T-helper 22 cell (primary cell): ENCODE data around the gene ECHDC3.
"Not testable (repeated sequence)": the region's sequence is repeated elsewhere in the genome, so short reads cannot be mapped to it uniquely, and the experiment has no call there.

Experiments
- DNase-seq: peaks from one replicate; pipeline ENCODE4 v3.0.0-alpha.2; 2020; ENCODE audit warnings: low read depth

Gene ECHDC3

GRCh38 chr10:11716686-11717085, 25.5 kb upstream of the ECHDC3 start:
- DNase-seq, result no peak

- no peak for DNase-seq
Observed at GRCh38 chr10:11719496-11720259, 22.5 kb upstream of the ECHDC3 start.

DNA sequence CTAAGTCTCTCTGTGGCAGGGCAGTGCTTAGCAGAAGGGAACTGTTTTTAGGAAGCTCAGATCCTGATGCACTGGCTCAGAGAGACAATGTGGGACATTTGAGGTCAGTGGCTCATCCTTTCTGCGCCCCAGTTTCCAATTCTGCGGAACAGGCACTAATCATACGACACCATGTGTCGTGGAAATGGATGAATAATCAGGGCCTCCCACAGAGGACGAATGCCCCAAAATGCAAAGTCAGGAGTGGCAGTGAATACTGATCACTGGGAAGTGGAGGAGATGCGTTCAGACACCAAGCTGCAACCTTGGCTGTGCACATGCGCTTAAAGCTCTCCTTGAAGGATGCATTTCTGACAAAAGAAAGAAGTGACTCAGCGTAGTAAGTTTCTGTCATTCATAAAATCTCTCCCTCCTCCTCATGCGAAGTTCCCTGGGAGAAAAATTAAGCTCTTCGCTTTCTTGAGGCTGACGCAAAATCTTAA, 21.9 kb upstream of the ECHDC3 start:
- DNase-seq, result no peak

- DNase-seq, result no peak
Observed at GRCh38 chr10:11721806-11722205, 20.4 kb upstream of the ECHDC3 start.

- DNase-seq, result no peak
Observed at GRCh38 chr10:11723359-11723758, 18.8 kb upstream of the ECHDC3 start.

- no peak for DNase-seq
Observed at GRCh38 chr10:11724938-11725776, 17.0 kb upstream of the ECHDC3 start.

GRCh38 chr10:11725912-11726311, 16.3 kb upstream of the ECHDC3 start:
- no peak for DNase-seq

DNA sequence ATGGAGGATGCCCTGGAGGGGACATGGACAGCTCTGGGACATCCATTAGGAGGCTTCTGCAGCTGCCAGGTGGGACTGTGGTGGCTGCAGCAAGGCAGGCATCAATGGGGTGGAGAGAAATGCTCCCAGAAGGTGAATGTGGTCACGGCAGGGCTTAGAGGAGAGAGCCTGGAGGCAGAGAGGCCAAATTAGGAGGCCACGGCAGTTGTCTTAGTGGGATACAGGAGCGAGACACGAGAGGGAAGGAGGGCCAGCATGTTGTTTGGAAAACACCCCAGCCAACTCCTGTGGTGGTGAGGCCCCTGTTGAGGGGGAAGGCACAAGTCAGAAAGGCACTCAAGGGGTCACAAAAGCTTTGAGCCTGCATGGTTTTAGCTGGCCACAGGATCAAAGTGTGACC, 14.6 kb upstream of the ECHDC3 start:
- no peak for DNase-seq

- DNase-seq, result no peak
Observed at GRCh38 chr10:11728353-11728752, 13.8 kb upstream of the ECHDC3 start.

DNA sequence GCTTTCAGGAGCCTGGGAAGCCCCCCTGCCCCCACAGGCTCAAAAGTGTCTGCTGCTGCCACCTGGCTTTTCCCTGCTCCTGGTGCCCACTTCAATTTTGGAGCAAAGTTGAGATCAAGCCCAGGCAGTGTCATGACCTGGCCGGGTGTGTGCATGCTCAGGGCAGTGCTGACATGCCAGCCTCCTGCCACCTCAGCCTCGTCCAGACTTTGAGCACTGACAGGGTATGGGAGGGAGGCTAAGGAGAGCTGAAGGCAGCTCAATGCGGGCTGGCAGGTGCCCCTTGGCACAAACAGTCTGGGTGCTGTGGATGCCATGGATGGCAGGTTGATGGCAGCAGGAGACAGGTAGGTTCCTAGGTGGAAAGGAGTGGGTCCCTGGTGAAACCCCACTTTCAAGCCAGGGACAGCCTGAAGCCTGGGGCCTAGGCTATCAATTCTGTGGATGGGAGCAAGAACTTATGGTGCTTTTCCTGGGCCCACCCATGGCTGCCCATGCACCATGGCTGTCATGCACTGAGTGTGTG, 12.3 kb upstream of the ECHDC3 start:
- DNase-seq, result no peak

- no peak for DNase-seq
Observed at GRCh38 chr10:11730779-11731178, 11.4 kb upstream of the ECHDC3 start.

DNA sequence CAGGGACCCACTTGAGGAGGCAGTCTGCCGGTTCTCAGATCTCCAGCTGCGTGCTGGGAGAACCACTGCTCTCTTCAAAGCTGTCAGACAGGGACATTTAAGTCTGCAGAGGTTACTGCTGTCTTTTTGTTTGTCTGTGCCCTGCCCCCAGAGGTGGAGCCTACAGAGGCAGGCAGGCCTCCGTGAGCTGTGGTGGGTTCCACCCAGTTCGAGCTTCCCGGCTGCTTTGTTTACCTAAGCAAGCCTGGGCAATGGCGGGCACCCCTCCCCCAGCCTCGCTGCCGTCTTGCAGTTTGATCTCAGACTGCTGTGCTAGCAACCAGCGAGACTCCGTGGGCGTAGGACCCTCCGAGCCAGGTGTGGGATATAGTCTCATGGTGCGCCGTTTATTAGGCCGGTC, 5.4 kb upstream of the ECHDC3 start:
- not testable (repeated sequence) for DNase-seq

- DNase-seq, result not testable (repeated sequence)
Observed at GRCh38 chr10:11737258-11738032, 4.7 kb upstream of the ECHDC3 start.

DNA sequence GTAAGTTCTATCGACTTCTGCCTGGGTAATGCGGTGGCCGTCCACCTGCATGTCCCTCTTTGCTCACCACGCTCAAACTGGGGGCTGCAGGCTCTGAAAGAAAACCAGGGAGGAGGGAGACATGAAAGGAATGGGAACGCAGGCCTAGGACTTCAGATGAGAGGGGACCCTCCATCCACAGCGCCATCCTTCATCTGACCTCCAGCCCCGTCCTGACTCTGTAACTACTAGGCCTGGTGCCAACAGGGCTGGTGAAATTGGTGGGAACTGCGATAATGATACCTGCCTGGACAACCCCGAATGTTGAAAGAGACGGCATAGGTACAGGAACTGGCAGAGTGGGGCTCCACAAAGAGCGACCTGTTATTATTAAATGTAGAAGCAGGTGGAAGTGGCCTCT, 1.3 kb upstream of the ECHDC3 start:
- no peak for DNase-seq

DNA sequence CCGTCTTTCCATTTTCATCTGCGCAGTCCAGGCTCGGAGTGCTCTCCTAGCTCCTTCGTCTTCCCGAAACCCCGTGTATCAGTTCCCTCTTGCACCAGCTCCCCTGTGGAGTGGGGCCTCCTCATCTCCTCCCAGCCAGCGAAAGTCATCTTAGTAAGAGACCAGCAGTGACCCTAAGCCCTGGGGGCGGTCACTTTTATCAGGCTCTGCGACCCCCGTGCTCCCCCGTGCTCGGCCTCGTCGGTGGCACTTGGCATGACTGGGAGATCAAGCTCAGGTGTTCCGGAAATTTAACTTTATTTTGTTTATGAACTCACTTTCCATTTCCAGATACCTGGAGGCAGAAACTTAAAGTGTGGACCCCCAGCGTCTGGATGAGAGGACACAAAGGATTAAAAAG, 574 bp upstream of the ECHDC3 start:
- no peak for DNase-seq

- no peak for DNase-seq
Observed at GRCh38 chr10:11742779-11743298, 657 bp downstream of the ECHDC3 start.

DNA sequence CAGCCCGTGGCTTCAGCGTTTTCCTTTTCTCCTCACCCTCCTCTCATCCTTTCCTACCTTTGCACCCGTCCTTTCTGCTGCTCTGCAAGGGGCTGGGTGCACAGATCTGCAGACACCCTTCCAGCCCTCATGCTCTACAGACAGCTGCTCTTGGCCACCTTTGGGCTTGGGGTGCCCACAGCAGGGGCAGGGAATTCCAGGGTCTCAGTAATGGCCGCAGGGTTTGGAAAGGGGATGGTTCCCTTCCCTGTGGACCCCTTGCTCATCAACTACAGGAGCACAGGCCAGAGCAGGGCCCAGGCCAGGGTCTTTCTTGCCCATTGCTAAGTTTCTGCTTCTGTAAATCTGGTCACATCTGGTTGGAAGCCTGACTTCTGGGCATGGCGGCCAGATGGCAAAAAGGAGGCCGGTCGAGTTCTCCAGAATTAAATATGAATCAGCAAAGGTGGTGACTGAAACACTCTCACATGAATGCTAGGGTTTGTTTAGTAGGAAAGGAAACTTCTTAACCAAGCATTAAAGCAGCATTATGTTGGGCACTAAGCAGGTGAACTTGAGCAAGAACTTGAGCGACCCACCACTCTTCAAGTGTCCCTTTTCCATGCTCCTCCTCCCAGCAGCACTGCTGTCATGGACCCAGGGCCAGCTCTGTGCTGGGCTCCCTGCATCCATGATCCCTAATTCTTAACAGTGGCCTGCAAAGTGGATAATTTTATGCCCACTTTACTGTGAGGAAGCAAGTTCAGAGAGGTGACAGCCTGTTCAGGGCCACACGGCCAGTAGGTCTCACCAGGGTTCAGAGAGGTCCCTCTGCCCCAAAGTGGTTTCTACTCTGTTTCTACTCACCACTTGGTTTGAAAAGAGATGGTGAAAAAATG, 1.5 kb downstream of the ECHDC3 start:
- no peak for DNase-seq

DNA sequence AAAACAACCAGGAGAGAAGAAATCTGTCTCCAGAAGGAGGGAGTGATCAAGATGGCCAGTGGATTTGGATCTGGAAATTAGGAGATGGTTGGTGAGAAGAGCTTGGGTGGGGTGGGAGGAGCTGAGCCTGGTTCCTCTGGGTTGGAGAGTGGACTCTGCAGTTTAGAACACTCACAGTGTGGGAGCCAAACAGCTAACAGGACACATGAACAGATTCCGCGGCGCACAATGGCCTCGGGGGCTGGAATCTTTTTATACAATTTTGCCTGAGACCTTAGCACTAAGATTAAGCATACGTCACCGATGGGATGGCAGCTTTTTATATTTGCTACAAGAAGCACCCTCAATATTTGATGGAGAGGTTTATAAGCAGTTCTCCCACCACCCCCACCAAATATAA, 2.9 kb downstream of the ECHDC3 start:
- no peak for DNase-seq

- no peak for DNase-seq
Observed at GRCh38 chr10:11746883-11747539, 4.8 kb downstream of the ECHDC3 start.

- no peak for DNase-seq
Observed at GRCh38 chr10:11748866-11749265, 6.7 kb downstream of the ECHDC3 start.
